Inferior parietal cortex (tissue), 1 donor: ENCODE data around the gene BCAR3.
A peak's percentile ranks its signal among the peaks of the same experiment; 100 is the strongest.
"Not testable (repeated sequence)": the region's sequence is repeated elsewhere in the genome, so short reads cannot be mapped to it uniquely, and the experiment has no call there.

Source experiments
- DNase-seq: peaks from one replicate; pipeline ENCODE4 v3.0.0-alpha.2; 2016; ENCODE audit errors: extremely low spot score

Gene BCAR3

GRCh38 chr1:93689521-93690223, 8.0 kb upstream of the BCAR3 start:
- no peak for DNase-seq

GRCh38 chr1:93687542-93687941, 5.9 kb upstream of the BCAR3 start:
- no peak for DNase-seq

GRCh38 chr1:93686504-93687250, 5.0 kb upstream of the BCAR3 start:
- no peak for DNase-seq

GRCh38 chr1:93685918-93686317, 4.3 kb upstream of the BCAR3 start:
- DNase-seq, result no peak

GRCh38 chr1:93683234-93683633, 1.6 kb upstream of the BCAR3 start:
- no peak for DNase-seq

GRCh38 chr1:93681989-93682412, 364 bp upstream of the BCAR3 start:
- DNase-seq, result no peak

GRCh38 chr1:93680420-93681100, 1.1 kb downstream of the BCAR3 start:
- peak; percentile 68 for DNase-seq

- DNase-seq, result no peak
These were observed 1.6 kb downstream of the BCAR3 start for GRCh38 chr1:93680076-93680419.

GRCh38 chr1:93679546-93679945, 2.1 kb downstream of the BCAR3 start:
- DNase-seq, result no peak

- DNase-seq, result no peak
These were observed 2.6 kb downstream of the BCAR3 start for GRCh38 chr1:93678946-93679480.

- DNase-seq, result no peak
These were observed 3.1 kb downstream of the BCAR3 start for GRCh38 chr1:93678491-93678890.

- DNase-seq, result no peak
These were observed 3.9 kb downstream of the BCAR3 start for GRCh38 chr1:93677729-93678128.

GRCh38 chr1:93676427-93676826, 5.2 kb downstream of the BCAR3 start:
- DNase-seq, result no peak

- DNase-seq, result no peak
These were observed 5.7 kb downstream of the BCAR3 start for GRCh38 chr1:93675931-93676330.

- DNase-seq, result no peak
These were observed 6.4 kb downstream of the BCAR3 start for GRCh38 chr1:93675271-93675670.

- not testable (repeated sequence) for DNase-seq
These were observed 7.6 kb downstream of the BCAR3 start for GRCh38 chr1:93674071-93674470.

- no peak for DNase-seq
These were observed 8.3 kb downstream of the BCAR3 start for GRCh38 chr1:93673163-93673829.

GRCh38 chr1:93672477-93673162, 9.0 kb downstream of the BCAR3 start:
- DNase-seq, result no peak

GRCh38 chr1:93672069-93672468, 9.6 kb downstream of the BCAR3 start:
- no peak for DNase-seq

- DNase-seq, result no peak
These were observed 10.5 kb downstream of the BCAR3 start for GRCh38 chr1:93671099-93671621.

- DNase-seq, result no peak
These were observed 11.5 kb downstream of the BCAR3 start for GRCh38 chr1:93670141-93670540.
